Measurements from ENCODE around the gene VMA21. TPM values are rescaled to one million over a fixed set of nuclear protein-coding genes. Genes with fewer than 3 reads are reported as not detected.

The VMA21 gene
- total and polyA plus RNA-seq, 2 donors (not counting 1 experiment from before 2014, with no cell fraction given): 8.4 to 22.7 TPM

GRCh38 chrX:151365579-151365978 lies 31.4 kb upstream of the VMA21 start:
- Mint-ChIP-seq H3K4me1 (peaks cover 3% of the 10 kb centered on the region), H3K9me3 (ENCODE audit: insufficient read depth) (no peaks in the 10 kb centered on the region), H3K27ac (no peak overlapping the region), H3K4me3 (no peak overlapping the region), H3K27me3 (peaks cover 7% of the 10 kb centered on the region)
- Histone ChIP-seq H2AFZ (ENCODE audit: insufficient read depth, low read depth, low read length, poor library complexity, severe bottlenecking) (no peak overlapping the region), H3K27me3 (replicated peaks in 1 of 4; ENCODE audit: control extremely low read depth in 1 of 4, control insufficient read depth in 3 of 4, insufficient read depth in 4 of 4, low read length in 3 of 4) (peaks cover 0 to 5% (median 0%) of the 10 kb centered on the region in 4 experiments), H3K79me2 (ENCODE audit: control insufficient read depth, insufficient read depth, low read length) (no peaks in the 10 kb centered on the region), H3K4me3 (ENCODE audit: control extremely low read depth in 1 of 5, extremely low read depth in 1 of 5, insufficient read depth in 1 of 5, low read depth in 2 of 5, low read length in 4 of 5) (no peak overlapping the region), H3K9me3 (ENCODE audit: control extremely low read depth in 1 of 3, control insufficient read depth in 2 of 3, insufficient read depth in 1 of 3, low read length in 2 of 3) (no peaks in the 10 kb centered on the region), H3K4me2 (replicated peaks; ENCODE audit: low read depth, low read length, poor library complexity, severe bottlenecking) (no peak overlapping the region), H3K27ac (ENCODE audit: low read length in 2 of 2) (no peak overlapping the region), H3K36me3 (replicated peaks in 1 of 2; ENCODE audit: control extremely low read depth in 1 of 2, control insufficient read depth in 1 of 2, extremely low read depth in 1 of 2, insufficient read depth in 2 of 2, low read length in 1 of 2) (no peaks in the 10 kb centered on the region), H3K4me1 (ENCODE audit: control insufficient read depth in 2 of 2, insufficient read depth in 2 of 2, low read length in 2 of 2) (no peaks in the 10 kb centered on the region), H3K9ac (ENCODE audit: low read length) (no peak overlapping the region), H4K20me1 (ENCODE audit: control insufficient read depth, insufficient read depth, low read length, poor library complexity, severe bottlenecking) (no peaks in the 10 kb centered on the region)
- TF ChIP-seq EZH2 (IDR thresholded peaks at IDR 0.05; ENCODE audit: borderline replicate concordance, insufficient read depth, low read depth, low read length, poor library complexity, severe bottlenecking): no peak
- TF ChIP-seq, protein P1, sequence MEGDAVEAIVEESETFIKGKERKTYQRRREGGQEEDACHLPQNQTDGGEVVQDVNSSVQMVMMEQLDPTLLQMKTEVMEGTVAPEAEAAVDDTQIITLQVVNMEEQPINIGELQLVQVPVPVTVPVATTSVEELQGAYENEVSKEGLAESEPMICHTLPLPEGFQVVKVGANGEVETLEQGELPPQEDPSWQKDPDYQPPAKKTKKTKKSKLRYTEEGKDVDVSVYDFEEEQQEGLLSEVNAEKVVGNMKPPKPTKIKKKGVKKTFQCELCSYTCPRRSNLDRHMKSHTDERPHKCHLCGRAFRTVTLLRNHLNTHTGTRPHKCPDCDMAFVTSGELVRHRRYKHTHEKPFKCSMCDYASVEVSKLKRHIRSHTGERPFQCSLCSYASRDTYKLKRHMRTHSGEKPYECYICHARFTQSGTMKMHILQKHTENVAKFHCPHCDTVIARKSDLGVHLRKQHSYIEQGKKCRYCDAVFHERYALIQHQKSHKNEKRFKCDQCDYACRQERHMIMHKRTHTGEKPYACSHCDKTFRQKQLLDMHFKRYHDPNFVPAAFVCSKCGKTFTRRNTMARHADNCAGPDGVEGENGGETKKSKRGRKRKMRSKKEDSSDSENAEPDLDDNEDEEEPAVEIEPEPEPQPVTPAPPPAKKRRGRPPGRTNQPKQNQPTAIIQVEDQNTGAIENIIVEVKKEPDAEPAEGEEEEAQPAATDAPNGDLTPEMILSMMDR (IDR thresholded peaks at IDR 0.05): no peak
- CTCF ChIA-PET: no interaction called here
- POLR2A ChIA-PET: no interaction called here
- WGBS (ENCODE audit: insufficient coverage): no CpG with 5 or more reads among the region's 2 CpGs
- DNase-seq: no peak
- ATAC-seq (ENCODE audit: low read depth): no peak
- intact Hi-C loops (cut with micrococcal nuclease): no loop called here

- Mint-ChIP-seq H3K4me3 (no peak overlapping the region), H3K9me3 (ENCODE audit: insufficient read depth) (no peaks in the 10 kb centered on the region), H3K27me3 (peaks cover 16% of the 10 kb centered on the region), H3K27ac (no peak overlapping the region), H3K4me1 (no peaks in the 10 kb centered on the region)
- no peak for DNase-seq
- Histone ChIP-seq H3K4me3 (ENCODE audit: control extremely low read depth in 1 of 5, extremely low read depth in 1 of 5, insufficient read depth in 1 of 5, low read depth in 2 of 5, low read length in 4 of 5) (no peak overlapping the region), H3K9ac (ENCODE audit: low read length) (no peak overlapping the region), H3K27ac (ENCODE audit: low read length in 2 of 2) (no peak overlapping the region), H2AFZ (ENCODE audit: insufficient read depth, low read depth, low read length, poor library complexity, severe bottlenecking) (no peak overlapping the region), H3K4me2 (replicated peaks; ENCODE audit: low read depth, low read length, poor library complexity, severe bottlenecking) (no peak overlapping the region), H3K9me3 (ENCODE audit: control extremely low read depth in 1 of 3, control insufficient read depth in 2 of 3, insufficient read depth in 1 of 3, low read length in 2 of 3) (no peaks in the 10 kb centered on the region), H3K27me3 (replicated peaks in 1 of 4; ENCODE audit: control extremely low read depth in 1 of 4, control insufficient read depth in 3 of 4, insufficient read depth in 4 of 4, low read length in 3 of 4) (peaks cover 0 to 6% (median 0%) of the 10 kb centered on the region in 4 experiments), H3K79me2 (ENCODE audit: control insufficient read depth, insufficient read depth, low read length) (no peaks in the 10 kb centered on the region), H4K20me1 (ENCODE audit: control insufficient read depth, insufficient read depth, low read length, poor library complexity, severe bottlenecking) (no peaks in the 10 kb centered on the region), H3K4me1 (ENCODE audit: control insufficient read depth in 2 of 2, insufficient read depth in 2 of 2, low read length in 2 of 2) (no peaks in the 10 kb centered on the region), H3K36me3 (replicated peaks in 1 of 2; ENCODE audit: control extremely low read depth in 1 of 2, control insufficient read depth in 1 of 2, extremely low read depth in 1 of 2, insufficient read depth in 2 of 2, low read length in 1 of 2) (no peaks in the 10 kb centered on the region)
- ATAC-seq (ENCODE audit: low read depth): no peak
- ChIA-PET POLR2A (no interaction called here), CTCF (no interaction called here)
- TF ChIP-seq, protein P1 (IDR thresholded peaks at IDR 0.05): no peak
- no peak for TF ChIP-seq EZH2 (IDR thresholded peaks at IDR 0.05; ENCODE audit: borderline replicate concordance, insufficient read depth, low read depth, low read length, poor library complexity, severe bottlenecking)
- intact Hi-C loops (cut with micrococcal nuclease): no loop called here
- WGBS (ENCODE audit: insufficient coverage): 0% methylated on average over 1 of the region's 21 CpGs
Measured at GRCh38 chrX:151370906-151371305, 26.1 kb upstream of the VMA21 start.
